H1 (cell line): Measurements from ENCODE around the gene HOXA6. TPM values are rescaled to one million over a fixed set of nuclear protein-coding genes. Genes with fewer than 3 reads are reported as not detected.

Experiments
- EGR1 ChIP-seq: IDR thresholded peaks from 2 replicates; pipeline ENCODE4 v1.6.1; 2011; ENCODE audit warnings: low read depth, low read length, borderline replicate concordance
- PHF8 ChIP-seq: fragments of 200-600 bp; sonication (generic); conservative IDR thresholded peaks from 2 replicates; pipeline ENCODE4 v1.7.1; 2012; ENCODE audit warnings: low read depth, mild to moderate bottlenecking, inconsistent platforms, low read length, moderate library complexity
- polyA plus RNA-seq, 7 experiments: library from polyadenylated mRNA; depleted of rRNA in 3 of 7; stranded (reverse) in 5 of 7; unstranded in 2 of 7; fragments of >200 nt in 5 of 7; fragments of 200-250 nt in 2 of 7; gene quantifications; 1 replicate in 5 of 7; 2 replicates in 1 of 7; 4 replicates in 1 of 7; pipeline versions ENCODE4 v1.2.1 to v1.2.3, GENCODE V29; 2011 to 2013; ENCODE audit warnings: missing spikeins in 2 of 7, mixed read lengths in 2 of 7
- total RNA-seq: library from RNA; stranded (reverse); fragmentation: NEBNext Ultra II Directional; extraction: Animal tissue kit (Norgen Biotek cat#: 25700); gene quantifications from 2 replicates; pipeline ENCODE4 v1.2.1, GENCODE V29; 2021

HOXA6 gene
- total and polyA plus RNA-seq, 2 of the 8 experiments (the other 6 are each of a cell fraction or from before 2014, with no cell fraction given): not detected

- TF ChIP-seq EGR1 (no peak), PHF8 (no peak)
Measured at GRCh38 chr7:27179503-27180430, 32.2 kb upstream of the HOXA6 start (continued).
